Breast epithelium (tissue), 3 donors: ENCODE results near the gene NANOG.

ENCODE experiments used
- POLR2A ChIP-seq: fragments of 450-650 bp; IDR thresholded peaks from one replicate; pipeline ENCODE4 v1.6.1; 2016; ENCODE audit warnings: antibody characterized with exemption, mild to moderate bottlenecking, moderate library complexity
- POLR2AphosphoS5 ChIP-seq, 3 donors: sonication (generic); formaldehyde crosslinking; IDR thresholded peaks; one replicate each; pipeline ENCODE4 v1.6.1; 2017; ENCODE audit warnings: antibody characterized with exemption in 3 of 3
- TF ChIP-seq, protein P1 (sequence below), 3 donors: fragments of 450-650 bp; IDR thresholded peaks; one replicate each; pipeline ENCODE4 v1.5.1; 2016 to 2017; ENCODE audit warnings: antibody characterized with exemption in 3 of 3, mild to moderate bottlenecking in 3 of 3, moderate library complexity in 3 of 3

DNA sequence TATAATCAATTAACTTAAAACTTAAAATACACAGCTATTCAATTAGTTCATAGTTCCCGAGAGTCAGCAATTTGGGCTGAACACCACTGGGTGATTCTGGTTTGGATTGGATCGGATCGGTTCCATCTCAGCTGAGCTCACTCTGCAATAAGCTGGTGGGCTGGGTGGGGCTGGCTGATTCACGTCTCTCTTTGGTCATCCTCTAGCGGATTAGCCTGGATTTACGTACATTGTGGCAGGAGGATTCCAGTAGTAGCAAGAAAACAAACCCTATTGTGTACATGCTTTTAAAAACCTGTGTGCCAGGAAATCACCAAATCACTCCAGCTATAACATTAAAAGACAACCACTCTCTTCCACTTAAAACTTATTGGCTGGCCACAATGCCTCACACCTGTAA lies 38.9 kb upstream of the NANOG start:
- TF ChIP-seq, protein P1, sequence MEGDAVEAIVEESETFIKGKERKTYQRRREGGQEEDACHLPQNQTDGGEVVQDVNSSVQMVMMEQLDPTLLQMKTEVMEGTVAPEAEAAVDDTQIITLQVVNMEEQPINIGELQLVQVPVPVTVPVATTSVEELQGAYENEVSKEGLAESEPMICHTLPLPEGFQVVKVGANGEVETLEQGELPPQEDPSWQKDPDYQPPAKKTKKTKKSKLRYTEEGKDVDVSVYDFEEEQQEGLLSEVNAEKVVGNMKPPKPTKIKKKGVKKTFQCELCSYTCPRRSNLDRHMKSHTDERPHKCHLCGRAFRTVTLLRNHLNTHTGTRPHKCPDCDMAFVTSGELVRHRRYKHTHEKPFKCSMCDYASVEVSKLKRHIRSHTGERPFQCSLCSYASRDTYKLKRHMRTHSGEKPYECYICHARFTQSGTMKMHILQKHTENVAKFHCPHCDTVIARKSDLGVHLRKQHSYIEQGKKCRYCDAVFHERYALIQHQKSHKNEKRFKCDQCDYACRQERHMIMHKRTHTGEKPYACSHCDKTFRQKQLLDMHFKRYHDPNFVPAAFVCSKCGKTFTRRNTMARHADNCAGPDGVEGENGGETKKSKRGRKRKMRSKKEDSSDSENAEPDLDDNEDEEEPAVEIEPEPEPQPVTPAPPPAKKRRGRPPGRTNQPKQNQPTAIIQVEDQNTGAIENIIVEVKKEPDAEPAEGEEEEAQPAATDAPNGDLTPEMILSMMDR (IDR thresholded peaks at IDR 0.05) = no peak
- TF ChIP-seq POLR2A (no peak), POLR2AphosphoS5 (IDR thresholded peaks at IDR 0.05) (no peak)
